ENCODE results near the gene ARID3B.
"Not testable (repeated sequence)": the region's sequence is repeated elsewhere in the genome, so short reads cannot be mapped to it uniquely, and the experiment has no call there.

Gene ARID3B

DNA sequence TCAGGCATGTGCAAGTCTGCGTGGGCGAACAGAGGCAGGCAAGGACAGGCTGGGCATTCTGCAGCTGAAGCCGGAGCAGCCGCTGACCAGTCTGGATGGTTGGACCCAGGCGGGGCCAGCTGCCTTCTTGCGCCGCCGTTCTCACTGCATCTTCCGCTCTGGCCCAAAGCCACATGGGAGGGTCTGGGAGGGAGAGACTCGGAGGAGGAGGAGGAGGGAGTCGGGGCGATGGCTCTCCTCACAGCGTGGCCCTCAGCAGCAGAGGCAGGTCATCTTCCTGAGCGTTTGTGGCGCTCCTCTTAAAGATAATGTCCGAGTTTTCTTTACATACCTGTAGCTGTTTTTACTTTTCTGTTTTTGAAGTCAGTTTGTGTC lies 80.5 kb downstream of the ARID3B start:
- DNase-seq (ENCODE audit: low spot score): no peak

DNA sequence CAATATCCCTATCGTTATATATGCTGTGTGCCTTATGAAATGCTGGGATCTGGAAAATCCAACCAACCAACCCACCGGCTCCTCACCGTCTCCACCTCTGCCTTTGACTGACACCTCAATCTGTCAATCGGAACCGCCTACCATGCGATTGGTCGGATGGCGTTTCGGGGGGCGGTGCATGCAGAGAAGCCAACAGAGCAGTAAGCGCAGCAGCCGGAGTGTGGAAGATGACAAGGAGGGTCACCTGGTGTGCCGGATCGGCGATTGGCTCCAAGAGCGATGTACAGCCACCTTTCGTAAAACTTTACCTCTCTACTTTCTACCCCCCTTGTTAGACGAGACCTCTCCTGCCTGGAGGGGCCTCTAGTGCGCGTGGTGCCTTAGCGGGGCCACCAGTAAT lies 80.9 kb downstream of the ARID3B start:
- no peak for DNase-seq (ENCODE audit: low spot score)

DNA sequence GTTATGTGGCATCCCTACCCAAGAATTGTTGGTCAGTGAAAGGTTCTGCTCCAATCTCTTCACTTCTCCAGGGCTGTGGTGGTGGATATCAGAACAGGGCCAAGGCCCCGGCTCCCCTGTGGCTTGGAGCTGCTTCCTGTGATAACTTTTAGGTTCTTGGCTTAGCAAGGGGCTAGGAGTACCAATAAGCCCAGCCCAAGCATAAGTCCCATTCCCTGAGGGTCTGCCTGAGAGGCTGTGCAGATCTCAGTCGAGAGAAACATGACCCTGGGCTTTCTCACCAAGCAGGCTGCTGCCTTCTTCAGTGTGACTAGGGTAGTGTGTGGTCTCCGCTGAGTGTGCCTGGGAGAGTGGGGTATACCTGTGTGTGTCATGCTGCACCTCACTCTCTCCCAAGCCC lies 81.7 kb downstream of the ARID3B start:
- no peak for DNase-seq (ENCODE audit: low spot score)

- DNase-seq (ENCODE audit: low spot score): no peak
Observed at GRCh38 chr15:74624020-74624602, 83.1 kb downstream of the ARID3B start.

DNA sequence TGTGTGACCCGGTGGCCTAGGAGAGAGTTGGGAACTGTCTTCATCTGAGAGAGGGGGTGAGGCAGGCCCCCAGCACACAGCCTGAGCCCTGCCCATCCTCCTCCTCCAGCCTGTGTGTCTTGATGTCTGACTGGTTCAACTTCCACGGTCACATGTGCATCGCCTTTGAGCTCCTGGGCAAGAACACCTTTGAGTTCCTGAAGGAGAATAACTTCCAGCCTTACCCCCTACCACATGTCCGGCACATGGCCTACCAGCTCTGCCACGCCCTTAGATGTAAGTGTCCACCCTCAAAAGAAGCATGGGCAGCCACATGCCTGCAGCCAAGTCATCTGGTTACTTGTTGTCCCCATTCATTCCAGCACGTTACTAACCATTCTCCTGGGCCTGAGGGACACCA lies 84.7 kb downstream of the ARID3B start:
- DNase-seq (ENCODE audit: low spot score): no peak

DNA sequence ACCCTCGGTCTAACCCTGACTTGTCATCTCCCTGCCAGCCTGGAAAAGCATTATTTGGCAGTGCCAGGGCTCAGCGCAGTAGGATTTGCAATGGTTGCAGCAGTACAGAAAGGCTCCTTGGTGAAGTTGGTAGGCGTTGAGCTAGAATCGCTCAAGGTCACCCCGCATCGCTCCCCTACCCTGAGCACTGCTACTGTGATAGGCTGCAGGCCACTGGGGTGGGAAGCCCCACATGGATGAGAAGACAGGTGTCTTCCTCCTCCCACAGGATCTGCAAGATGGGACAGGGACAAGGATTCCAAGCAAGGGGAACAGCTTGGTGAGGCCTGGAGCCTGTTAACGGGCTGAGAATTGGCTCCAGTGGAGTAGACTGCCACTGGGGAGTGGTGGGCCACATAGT lies 85.3 kb downstream of the ARID3B start:
- DNase-seq (ENCODE audit: low spot score): no peak

DNA sequence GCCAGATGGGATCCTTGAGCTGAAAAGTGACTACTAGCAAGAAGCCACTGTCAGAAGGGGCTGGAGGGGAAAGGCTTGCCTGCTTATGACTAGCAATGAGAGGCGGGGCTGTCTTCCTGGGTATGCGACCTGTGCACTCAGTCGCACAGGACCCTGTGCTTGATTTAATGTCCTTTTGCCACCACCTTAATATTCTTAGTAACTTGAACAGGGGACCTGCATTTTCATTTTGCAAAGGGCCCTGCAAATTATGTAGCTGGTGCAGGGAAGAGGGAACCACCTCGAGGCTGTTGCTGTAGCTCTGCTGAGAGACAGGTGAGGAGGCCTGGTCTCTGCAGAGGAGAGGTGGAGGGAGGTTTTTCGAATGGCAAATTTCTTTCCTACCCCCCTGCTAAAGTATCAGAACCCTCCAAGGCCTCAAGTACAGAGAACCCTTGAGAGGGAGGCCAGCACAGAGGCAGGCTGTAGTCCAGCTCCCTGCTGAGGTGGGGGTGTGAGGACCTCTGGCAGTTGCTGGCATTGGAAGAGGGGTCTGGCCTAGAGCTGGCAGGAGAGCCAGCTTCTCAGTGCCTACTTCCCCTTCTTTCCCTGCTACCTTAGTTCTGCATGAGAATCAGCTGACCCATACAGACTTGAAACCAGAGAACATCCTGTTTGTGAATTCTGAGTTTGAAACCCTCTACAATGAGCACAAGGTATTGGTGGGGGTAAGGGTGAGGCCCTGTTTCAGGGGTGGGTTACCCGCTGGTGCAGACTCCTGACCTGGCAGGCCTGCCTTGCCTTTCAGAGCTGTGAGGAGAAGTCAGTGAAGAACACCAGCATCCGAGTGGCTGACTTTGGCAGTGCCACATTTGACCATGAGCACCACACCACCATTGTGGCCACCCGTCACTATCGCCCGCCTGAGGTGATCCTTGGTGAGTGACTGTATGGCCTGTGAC lies 86.0 kb downstream of the ARID3B start:
- no peak for DNase-seq (ENCODE audit: low spot score)

DNA sequence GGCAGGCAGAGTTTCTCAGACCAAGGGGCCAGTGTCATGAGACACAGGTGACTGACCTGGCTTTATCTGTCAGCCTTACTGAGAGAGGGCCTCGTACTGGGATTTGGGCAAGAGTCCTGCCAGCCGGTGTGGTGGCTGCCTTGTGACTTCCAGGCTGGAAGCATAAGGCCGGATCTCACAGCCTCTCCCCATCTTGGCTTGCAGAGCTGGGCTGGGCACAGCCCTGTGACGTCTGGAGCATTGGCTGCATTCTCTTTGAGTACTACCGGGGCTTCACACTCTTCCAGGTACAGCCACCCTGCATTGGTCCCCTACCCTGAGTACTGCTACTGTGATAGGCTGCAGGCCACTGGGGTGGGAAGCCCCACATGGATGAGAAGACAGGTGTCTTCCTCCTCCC lies 86.7 kb downstream of the ARID3B start:
- no peak for DNase-seq (ENCODE audit: low spot score)

GRCh38 chr15:74628199-74628598 lies 87.2 kb downstream of the ARID3B start:
- DNase-seq (ENCODE audit: low spot score): no peak

DNA sequence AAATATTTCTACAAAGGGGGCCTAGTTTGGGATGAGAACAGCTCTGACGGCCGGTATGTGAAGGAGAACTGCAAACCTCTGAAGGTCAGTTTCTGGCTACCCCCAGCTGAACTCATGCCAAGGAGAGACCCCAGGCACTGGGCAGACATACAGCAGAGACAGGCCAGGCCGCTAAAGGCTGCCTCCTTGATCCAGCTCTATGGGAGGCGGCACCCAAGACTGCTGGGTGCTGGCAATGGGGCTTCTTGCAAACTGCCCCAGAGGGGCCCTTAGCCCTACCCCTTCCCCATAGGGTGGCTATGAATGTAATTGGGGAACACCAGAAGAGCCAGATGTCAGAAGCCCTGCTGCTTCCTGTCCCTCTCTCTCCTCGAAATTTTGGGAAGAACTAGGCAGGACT lies 87.9 kb downstream of the ARID3B start:
- no peak for DNase-seq (ENCODE audit: low spot score)

DNA sequence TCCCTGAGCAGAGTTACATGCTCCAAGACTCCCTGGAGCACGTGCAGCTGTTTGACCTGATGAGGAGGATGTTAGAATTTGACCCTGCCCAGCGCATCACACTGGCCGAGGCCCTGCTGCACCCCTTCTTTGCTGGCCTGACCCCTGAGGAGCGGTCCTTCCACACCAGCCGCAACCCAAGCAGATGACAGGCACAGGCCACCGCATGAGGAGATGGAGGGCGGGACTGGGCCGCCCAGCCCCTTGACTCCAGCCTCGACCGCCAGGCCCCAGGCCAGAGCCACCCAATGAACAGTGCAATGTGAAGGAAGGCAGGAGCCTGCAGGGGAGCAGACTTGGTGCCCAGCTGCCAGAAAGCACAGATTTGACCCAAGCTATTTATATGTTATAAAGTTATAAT lies 88.7 kb downstream of the ARID3B start:
- not testable (repeated sequence) for DNase-seq (ENCODE audit: low spot score)

GRCh38 chr15:74630284-74631086 lies 89.5 kb downstream of the ARID3B start:
- DNase-seq (ENCODE audit: low spot score): no peak

DNA sequence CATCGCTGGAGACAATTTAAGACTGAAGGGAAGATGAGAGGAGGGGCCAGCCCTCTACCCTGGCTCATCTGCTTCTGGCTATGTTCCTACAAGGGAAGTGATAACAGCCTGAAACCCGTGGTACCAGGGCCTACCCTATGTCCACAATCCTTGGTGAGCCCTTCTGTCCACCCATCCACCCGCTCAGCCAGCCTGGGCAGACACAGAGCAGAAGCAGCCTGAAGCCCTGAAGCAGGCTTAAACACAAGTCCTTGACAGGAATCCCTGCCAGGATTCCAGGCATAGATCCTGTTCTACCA lies 90.0 kb downstream of the ARID3B start:
- no peak for DNase-seq (ENCODE audit: low spot score)

DNA sequence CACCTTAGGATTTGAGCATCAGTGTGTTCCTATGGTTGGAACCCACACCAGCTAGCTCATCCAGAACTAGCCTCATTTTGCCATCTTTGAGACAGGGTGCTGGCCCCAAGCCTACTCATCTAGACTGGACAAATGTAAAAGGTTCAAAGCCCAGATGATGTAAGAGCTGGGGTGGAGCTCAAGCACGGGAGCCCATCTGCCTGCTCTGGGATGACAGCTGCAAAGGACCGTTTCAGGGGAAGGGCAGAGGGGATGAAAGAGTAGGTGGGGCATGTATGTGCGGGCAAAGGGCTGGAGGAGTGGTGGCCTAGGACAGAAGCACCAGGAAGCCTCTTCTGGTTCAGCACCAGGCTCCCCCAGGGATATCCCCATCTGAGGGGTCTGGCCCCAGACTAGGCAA lies 90.4 kb downstream of the ARID3B start:
- no peak for DNase-seq (ENCODE audit: low spot score)

DNA sequence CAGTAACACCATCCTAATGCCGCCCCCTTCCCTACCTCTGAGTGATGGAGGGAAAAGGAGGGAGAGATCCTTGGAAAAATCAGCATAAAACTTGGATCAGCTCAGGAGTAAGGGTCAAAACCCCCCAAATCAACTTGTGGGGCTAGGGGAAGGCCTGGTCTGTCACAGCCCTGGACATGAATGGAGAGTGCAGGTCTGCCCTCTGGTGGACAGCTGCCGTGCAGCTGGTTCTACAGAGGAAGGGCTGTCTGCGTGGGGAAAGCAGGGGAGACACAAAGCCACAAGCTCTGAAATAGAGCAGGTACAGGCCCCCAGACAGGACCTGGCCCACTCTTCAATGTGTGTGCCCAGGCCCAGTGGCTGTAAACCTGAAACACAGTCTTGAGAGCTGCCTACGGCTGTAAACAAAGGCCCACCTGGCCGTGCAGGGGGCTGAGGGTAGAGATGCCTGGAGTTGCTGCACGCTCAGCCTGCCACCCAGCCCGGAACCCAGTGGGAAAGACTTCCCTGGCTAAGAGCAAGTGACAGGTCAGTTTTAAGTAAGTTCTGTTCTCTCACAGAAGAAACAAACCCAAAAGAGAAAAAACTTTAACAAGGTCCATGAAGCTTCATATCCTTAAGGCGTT lies 91.0 kb downstream of the ARID3B start:
- DNase-seq (ENCODE audit: low spot score): peak; percentile 58

DNA sequence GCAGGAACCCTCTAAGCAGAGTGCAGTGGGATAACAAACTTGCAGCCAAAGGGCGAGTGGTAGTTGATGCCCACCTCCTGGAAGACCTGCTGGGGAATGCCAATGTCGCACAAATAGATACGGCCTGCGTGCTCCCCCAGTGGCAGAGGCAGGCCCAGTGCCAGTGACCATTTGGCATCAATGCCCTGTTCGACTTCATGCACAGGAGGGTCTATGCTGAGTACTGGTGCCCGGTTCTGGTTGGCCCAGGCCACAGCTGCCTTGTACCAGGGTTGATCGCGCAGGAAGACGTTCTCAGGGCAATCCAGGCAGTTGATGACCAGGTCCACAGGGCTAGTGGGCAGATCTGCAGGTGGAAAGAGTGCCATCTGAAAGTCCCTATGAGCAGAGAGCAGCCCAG lies 91.6 kb downstream of the ARID3B start:
- DNase-seq (ENCODE audit: low spot score): no peak

GRCh38 chr15:74633781-74634180 lies 92.8 kb downstream of the ARID3B start:
- DNase-seq (ENCODE audit: low spot score): no peak

- DNase-seq (ENCODE audit: low spot score): peak; percentile 78
Observed at GRCh38 chr15:74635228-74635627, 94.2 kb downstream of the ARID3B start.

GRCh38 chr15:74636984-74637383 lies 96.0 kb downstream of the ARID3B start:
- DNase-seq (ENCODE audit: low spot score): no peak

DNA sequence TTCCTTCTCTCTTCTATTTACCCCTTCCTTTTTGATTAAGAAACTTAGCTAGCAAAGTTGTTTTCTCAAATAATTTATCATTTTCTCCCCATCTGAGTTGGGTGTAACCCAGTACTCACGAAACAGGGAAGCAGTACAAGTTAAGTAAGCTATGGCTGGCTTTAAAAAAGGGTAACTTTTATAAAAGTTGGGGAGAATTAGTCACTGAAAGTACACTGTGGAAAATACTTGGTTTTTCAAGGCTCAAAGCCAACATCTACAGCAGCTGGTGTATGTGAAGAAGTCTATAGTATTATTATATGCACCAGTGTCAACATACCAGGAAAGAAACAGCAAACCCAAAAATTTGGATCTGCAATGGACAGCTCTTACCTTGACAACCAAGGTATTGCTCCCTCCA lies 100.1 kb downstream of the ARID3B start:
- no peak for DNase-seq (ENCODE audit: low spot score)

DNA sequence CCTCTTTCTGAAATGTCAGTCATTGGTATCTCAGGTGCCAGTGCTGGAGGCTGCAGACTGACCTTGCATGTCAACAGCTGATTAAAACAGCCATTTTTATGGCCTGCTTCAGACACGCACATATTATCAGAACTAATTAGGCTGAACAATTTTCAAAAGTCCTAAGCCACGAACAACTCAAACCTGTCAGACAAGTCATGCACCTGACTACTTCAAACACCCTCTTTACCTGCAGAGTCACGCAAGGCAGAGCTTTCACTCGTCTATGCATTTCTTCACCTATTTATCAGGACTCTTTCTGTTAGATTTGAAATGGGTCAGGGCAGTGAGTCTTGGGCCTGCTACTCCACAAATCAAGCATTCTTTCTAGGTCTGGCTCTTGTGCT lies 101.3 kb downstream of the ARID3B start:
- DNase-seq (ENCODE audit: low spot score): no peak

GRCh38 chr15:74642734-74643664 lies 102.0 kb downstream of the ARID3B start:
- DNase-seq (ENCODE audit: low spot score): no peak

Measured in CD4-positive, alpha-beta T cell treated with Interleukin-2 at 100 ng/mL for 4 hours (primary cell).